ENCODE measurements around the gene COG5. TPM values are rescaled to one million over a fixed set of nuclear protein-coding genes. Genes with fewer than 3 reads are reported as not detected.

The COG5 gene
- total and polyA plus RNA-seq, 10 of the 15 experiments (the other 5 are each of a cell fraction or from before 2014, with no cell fraction given): 5.5 to 27.9 (median 15.6) TPM

DNA sequence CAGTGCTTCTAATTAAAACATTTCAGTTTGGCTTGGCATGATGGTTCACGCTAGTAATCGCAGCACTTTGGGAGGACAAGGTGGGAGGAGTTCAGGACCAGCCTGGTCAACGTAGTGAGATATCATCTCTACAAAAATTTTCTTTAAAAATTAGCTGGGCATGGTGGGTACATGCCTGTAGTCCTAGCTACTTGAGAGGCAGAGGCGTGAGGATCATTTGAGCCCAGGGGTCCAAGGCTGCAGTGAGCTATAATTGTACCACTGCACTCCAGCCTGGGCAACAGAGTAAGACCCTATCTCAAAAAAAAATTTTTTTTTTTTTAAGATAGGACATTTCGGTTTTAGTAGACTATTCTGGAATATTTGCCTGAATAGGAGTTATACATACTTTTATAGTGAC, 382.5 kb downstream of the COG5 start:
- no peak overlapping the region for H3K9ac ChIP-seq (ENCODE audit: control insufficient read depth, insufficient read depth, low read length)
- TF ChIP-seq MTA3 (IDR thresholded peaks at IDR 0.05; ENCODE audit: borderline replicate concordance, low read length) (no peak), HDGF (IDR thresholded peaks at IDR 0.05) (no peak)
- TF ChIP-seq, protein P1, sequence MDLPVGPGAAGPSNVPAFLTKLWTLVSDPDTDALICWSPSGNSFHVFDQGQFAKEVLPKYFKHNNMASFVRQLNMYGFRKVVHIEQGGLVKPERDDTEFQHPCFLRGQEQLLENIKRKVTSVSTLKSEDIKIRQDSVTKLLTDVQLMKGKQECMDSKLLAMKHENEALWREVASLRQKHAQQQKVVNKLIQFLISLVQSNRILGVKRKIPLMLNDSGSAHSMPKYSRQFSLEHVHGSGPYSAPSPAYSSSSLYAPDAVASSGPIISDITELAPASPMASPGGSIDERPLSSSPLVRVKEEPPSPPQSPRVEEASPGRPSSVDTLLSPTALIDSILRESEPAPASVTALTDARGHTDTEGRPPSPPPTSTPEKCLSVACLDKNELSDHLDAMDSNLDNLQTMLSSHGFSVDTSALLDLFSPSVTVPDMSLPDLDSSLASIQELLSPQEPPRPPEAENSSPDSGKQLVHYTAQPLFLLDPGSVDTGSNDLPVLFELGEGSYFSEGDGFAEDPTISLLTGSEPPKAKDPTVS (IDR thresholded peaks at IDR 0.05; ENCODE audit: low read depth, low read length): no peak
- H4K20me1 ChIP-seq (ENCODE audit: control insufficient read depth, insufficient read depth): no peaks in the 10 kb centered on the region
- no peak for ATAC-seq
- in situ Hi-C loops (cut with MboI): no loop called here
- SMC1A ChIA-PET (ENCODE audit: uncharacterized antibody, unreplicated experiment): interaction anchor here (1.1 to 2.6 kb wide), 5 partner anchors 9 to 18 kb away, joined by 3 to 16 read pairs (median 5); no protein-coding TSS in a partner anchor
- RAD21 ChIA-PET (ENCODE audit: unreplicated experiment): interaction anchor here (1.6 kb wide), 1 partner anchor 13 kb away, joined by 4 read pairs; no protein-coding TSS in a partner anchor
- no peaks in the 10 kb centered on the region for H3K27me3 ChIP-seq (replicated peaks in 1 of 2; ENCODE audit: control insufficient read depth in 2 of 2, insufficient read depth in 2 of 2, low read length in 1 of 2)
- H3K79me2 ChIP-seq (ENCODE audit: control insufficient read depth, insufficient read depth, low read length): peaks cover 4% of the 10 kb centered on the region
- H3K4me1 ChIP-seq (ENCODE audit: control insufficient read depth, insufficient read depth, low read length): no peaks in the 10 kb centered on the region
- no peak overlapping the region for H3K27ac ChIP-seq (ENCODE audit: control insufficient read depth, insufficient read depth)
- no peaks in the 10 kb centered on the region for H3K9me3 ChIP-seq (replicated peaks; ENCODE audit: control insufficient read depth, insufficient read depth, low read length)
- POLR2A ChIA-PET: interaction anchor here (0.6 to 3.9 kb wide), 2 partner anchors 12 to 149 kb away, joined by 3 to 20 read pairs; partner anchors contain the start of gene HBP1
- no peak overlapping the region for H3K4me3 ChIP-seq
- H2AFZ ChIP-seq (ENCODE audit: control insufficient read depth, low read depth, low read length): no peak overlapping the region
- DNase-seq (ENCODE audit: low read depth, low spot score): no peak
- no TSS peak for BruUV-seq (replicated peaks)
- CTCF ChIA-PET: interaction anchor here (1.1 to 1.9 kb wide), 6 partner anchors 8 to 33 kb away, joined by 3 to 8 read pairs (median 4); partner anchors contain the start of gene HBP1
- intact Hi-C loops (cut with micrococcal nuclease; ENCODE audit: unreplicated experiment): no loop called here
- no peak for FAIRE-seq
- no peak overlapping the region for H3K4me2 ChIP-seq (ENCODE audit: control insufficient read depth, insufficient read depth)
- H3K36me3 ChIP-seq (ENCODE audit: control insufficient read depth in 2 of 2, insufficient read depth in 2 of 2, low read length in 1 of 2): peaks cover 0 to 3% of the 10 kb centered on the region in 2 experiments; a peak in 1 of 4 replicates
- whole genome bisulfite sequencing (ENCODE audit: insufficient coverage, insufficient replicate concordance, low lambda C conversion rate, missing lambda C conversion rate): 99% methylated on average over 5 of the region's 5 CpGs

DNA sequence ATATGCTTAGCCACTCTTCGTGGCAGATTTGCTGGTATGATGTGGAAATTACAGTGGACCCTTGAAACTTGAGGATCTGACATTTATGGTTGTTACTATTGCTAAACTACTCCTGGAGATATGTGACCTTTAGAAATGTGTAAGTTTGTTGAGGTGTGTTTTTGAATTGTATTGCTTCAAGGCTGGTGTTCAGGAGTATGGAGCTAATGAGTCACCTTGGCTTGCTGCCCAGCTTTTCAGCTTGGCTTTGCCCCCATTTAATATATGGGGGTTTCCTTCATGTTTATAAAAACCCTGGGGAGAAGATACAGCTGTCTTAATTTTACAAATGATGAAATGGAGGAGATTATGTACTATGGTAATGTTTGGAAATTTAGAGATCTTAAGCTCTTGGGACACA, 383.3 kb downstream of the COG5 start:
- Histone ChIP-seq H3K27me3 (replicated peaks in 1 of 2; ENCODE audit: control insufficient read depth in 2 of 2, insufficient read depth in 2 of 2, low read length in 1 of 2) (no peaks in the 10 kb centered on the region), H4K20me1 (ENCODE audit: control insufficient read depth, insufficient read depth) (no peaks in the 10 kb centered on the region), H3K4me2 (ENCODE audit: control insufficient read depth, insufficient read depth) (no peak overlapping the region), H3K4me3 (no peak overlapping the region), H3K9ac (ENCODE audit: control insufficient read depth, insufficient read depth, low read length) (no peak overlapping the region), H3K27ac (ENCODE audit: control insufficient read depth, insufficient read depth) (no peak overlapping the region), H3K4me1 (ENCODE audit: control insufficient read depth, insufficient read depth, low read length) (no peaks in the 10 kb centered on the region), H3K9me3 (replicated peaks; ENCODE audit: control insufficient read depth, insufficient read depth, low read length) (no peaks in the 10 kb centered on the region), H2AFZ (ENCODE audit: control insufficient read depth, low read depth, low read length) (no peak overlapping the region), H3K36me3 (ENCODE audit: control insufficient read depth in 2 of 2, insufficient read depth in 2 of 2, low read length in 1 of 2) (peaks cover 0 to 3% of the 10 kb centered on the region in 2 experiments; a peak in 1 of 4 replicates), H3K79me2 (ENCODE audit: control insufficient read depth, insufficient read depth, low read length) (peaks cover 4% of the 10 kb centered on the region)
- BruUV-seq (replicated peaks): no TSS peak
- in situ Hi-C loops (cut with MboI): no loop called here
- 90% methylated on average over 1 of the region's 1 CpG for WGBS (ENCODE audit: insufficient coverage, insufficient replicate concordance, low lambda C conversion rate, missing lambda C conversion rate)
- ChIA-PET SMC1A (ENCODE audit: uncharacterized antibody, unreplicated experiment) (interaction anchor here (1.1 to 1.4 kb wide), 4 partner anchors 8 to 16 kb away, joined by 3 to 5 read pairs (median 4); no protein-coding TSS in a partner anchor), CTCF (interaction anchor here (1.1 to 1.9 kb wide), 3 partner anchors 9 to 32 kb away, joined by 4 to 8 read pairs (median 4); no protein-coding TSS in a partner anchor), POLR2A (interaction anchor here (0.6 to 3.9 kb wide), 2 partner anchors 11 to 150 kb away, joined by 3 to 20 read pairs; partner anchors contain the start of gene HBP1), RAD21 (ENCODE audit: unreplicated experiment) (interaction anchor here (1.0 to 1.6 kb wide), 2 partner anchors 14 to 321 kb away, joined by 4 read pairs; no protein-coding TSS in a partner anchor)
- ATAC-seq: peak; percentile 63
- intact Hi-C loops (cut with micrococcal nuclease; ENCODE audit: unreplicated experiment): no loop called here
- no peak for DNase-seq (ENCODE audit: low read depth, low spot score)
- no peak for FAIRE-seq
- TF ChIP-seq NR2F1 (conservative IDR thresholded peaks at IDR 0.05) (no peak), FOXK2 (IDR thresholded peaks at IDR 0.05) (no peak), BRCA1 (IDR thresholded peaks at IDR 0.05; ENCODE audit: low read depth, low read length) (no peak), CEBPB (IDR thresholded peaks at IDR 0.05; ENCODE audit: borderline replicate concordance in 1 of 2, low read depth in 2 of 2, low read length in 2 of 2) (no peak), KAT2A (conservative IDR thresholded peaks at IDR 0.05; ENCODE audit: control insufficient read depth, low read depth, low read length) (no peak), GABPA (IDR thresholded peaks at IDR 0.05; ENCODE audit: low read depth) (no peak), EED (IDR thresholded peaks at IDR 0.05; ENCODE audit: low read depth) (no peak), RAD21 (IDR thresholded peaks at IDR 0.05; ENCODE audit: insufficient read depth, low read depth, low read length) (no peak), ZNF384 (IDR thresholded peaks at IDR 0.05; ENCODE audit: borderline replicate concordance, low read depth, low read length) (no peak), JUNB (IDR thresholded peaks at IDR 0.05) (no peak), BCL11A (IDR thresholded peaks at IDR 0.05; ENCODE audit: low read depth, low read length) (no peak), NFYA (IDR thresholded peaks at IDR 0.05; ENCODE audit: borderline replicate concordance, low read depth, low read length) (no peak)
- TF ChIP-seq, protein P2, sequence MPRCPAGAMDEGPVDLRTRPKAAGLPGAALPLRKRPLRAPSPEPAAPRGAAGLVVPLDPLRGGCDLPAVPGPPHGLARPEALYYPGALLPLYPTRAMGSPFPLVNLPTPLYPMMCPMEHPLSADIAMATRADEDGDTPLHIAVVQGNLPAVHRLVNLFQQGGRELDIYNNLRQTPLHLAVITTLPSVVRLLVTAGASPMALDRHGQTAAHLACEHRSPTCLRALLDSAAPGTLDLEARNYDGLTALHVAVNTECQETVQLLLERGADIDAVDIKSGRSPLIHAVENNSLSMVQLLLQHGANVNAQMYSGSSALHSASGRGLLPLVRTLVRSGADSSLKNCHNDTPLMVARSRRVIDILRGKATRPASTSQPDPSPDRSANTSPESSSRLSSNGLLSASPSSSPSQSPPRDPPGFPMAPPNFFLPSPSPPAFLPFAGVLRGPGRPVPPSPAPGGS (IDR thresholded peaks at IDR 0.05; ENCODE audit: borderline replicate concordance, insufficient read depth, low read depth, low read length, poor library complexity, severe bottlenecking): no peak
